A549 (cell line): ENCODE measurements around the gene TMEM145.
"Not testable (repeated sequence)": the region's sequence is repeated elsewhere in the genome, so short reads cannot be mapped to it uniquely, and the experiment has no call there.

Experiments
- CEBPB ChIP-seq, 2 experiments: fragments of >200 bp in 1 of 2; sonication (Bioruptor Twin) in 1 of 2; formaldehyde crosslinking in 1 of 2; IDR thresholded peaks; 2 replicates each; pipeline ENCODE4 v1.6.1; 2012 to 2016
- CTCF ChIP-seq: fragments of >200 bp; sonication (Bioruptor Twin); formaldehyde crosslinking; IDR thresholded peaks from 3 replicates; pipeline ENCODE4 v1.5.1; 2016
- HDAC2 ChIP-seq: fragments of 200-600 bp; sonication (generic); IDR thresholded peaks from 2 replicates; pipeline ENCODE4 v1.6.1; 2016
- HMGXB4 ChIP-seq: fragments of 250-450 bp; sonication (Bioruptor Pico); IDR thresholded peaks from 2 replicates; pipeline ENCODE4 v1.5.0; 2021; ENCODE audit warnings: mild to moderate bottlenecking, moderate library complexity, borderline replicate concordance
- POLR2A ChIP-seq: IDR thresholded peaks from 2 replicates; pipeline ENCODE4 v1.6.1; 2012; ENCODE audit warnings: mild to moderate bottlenecking, low read length
- RCOR1 ChIP-seq: fragments of 150-350 bp; IDR thresholded peaks from 2 replicates; pipeline ENCODE4 v1.6.1; 2014; ENCODE audit warnings: antibody characterized with exemption, low read length, low read depth
- RFX5 ChIP-seq: fragments of 450-650 bp; IDR thresholded peaks from 2 replicates; pipeline ENCODE4 v1.7.1; 2014; ENCODE audit warnings: antibody characterized with exemption, mild to moderate bottlenecking, moderate library complexity
- SMC3 ChIP-seq: fragments of >200 bp; sonication (Bioruptor Twin); formaldehyde crosslinking; IDR thresholded peaks from 3 replicates; pipeline ENCODE4 v1.6.1; 2018; ENCODE audit warnings: inconsistent platforms

- TF ChIP-seq HDAC2; SMC3; CEBPB (IDR thresholded peaks at IDR 0.05); POLR2A; RCOR1; HMGXB4; RFX5; CTCF: not testable (repeated sequence)
Observed at GRCh38 chr19:42339922-42340321, 26.8 kb downstream of the TMEM145 start.
